ENCODE data around the gene FFAR3. TPM values are rescaled to one million over a fixed set of nuclear protein-coding genes. Genes with fewer than 3 reads are reported as not detected.
"Not testable (repeated sequence)": the region's sequence is repeated elsewhere in the genome, so short reads cannot be mapped to it uniquely, and the experiment has no call there.

FFAR3 gene
- total RNA-seq, 1 donor: not detected

DNA sequence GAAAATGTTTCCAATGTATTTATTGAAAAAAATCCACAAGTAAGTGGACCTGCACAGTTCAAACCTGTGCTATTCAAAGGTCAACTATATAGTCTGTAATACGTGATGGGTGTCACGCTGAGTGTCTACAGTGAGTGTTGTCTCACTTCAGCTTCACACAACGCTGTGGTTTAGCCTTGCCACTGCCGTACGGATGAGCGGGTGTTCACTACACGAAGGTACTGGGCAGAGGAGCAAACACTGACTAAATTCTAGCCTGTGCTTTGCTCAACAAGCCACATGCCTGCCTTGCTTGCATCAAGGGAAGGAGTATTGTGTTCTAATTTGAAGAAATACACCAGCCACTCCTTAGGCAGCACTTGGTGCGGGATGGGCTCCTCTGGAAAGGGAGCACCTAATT, 3.4 kb upstream of the FFAR3 start:
- H3K4me3 ChIP-seq (ENCODE audit: low read depth, low read length): no peak overlapping the region
- no peak for DNase-seq (ENCODE audit: low read depth)
- TF ChIP-seq, protein P1, sequence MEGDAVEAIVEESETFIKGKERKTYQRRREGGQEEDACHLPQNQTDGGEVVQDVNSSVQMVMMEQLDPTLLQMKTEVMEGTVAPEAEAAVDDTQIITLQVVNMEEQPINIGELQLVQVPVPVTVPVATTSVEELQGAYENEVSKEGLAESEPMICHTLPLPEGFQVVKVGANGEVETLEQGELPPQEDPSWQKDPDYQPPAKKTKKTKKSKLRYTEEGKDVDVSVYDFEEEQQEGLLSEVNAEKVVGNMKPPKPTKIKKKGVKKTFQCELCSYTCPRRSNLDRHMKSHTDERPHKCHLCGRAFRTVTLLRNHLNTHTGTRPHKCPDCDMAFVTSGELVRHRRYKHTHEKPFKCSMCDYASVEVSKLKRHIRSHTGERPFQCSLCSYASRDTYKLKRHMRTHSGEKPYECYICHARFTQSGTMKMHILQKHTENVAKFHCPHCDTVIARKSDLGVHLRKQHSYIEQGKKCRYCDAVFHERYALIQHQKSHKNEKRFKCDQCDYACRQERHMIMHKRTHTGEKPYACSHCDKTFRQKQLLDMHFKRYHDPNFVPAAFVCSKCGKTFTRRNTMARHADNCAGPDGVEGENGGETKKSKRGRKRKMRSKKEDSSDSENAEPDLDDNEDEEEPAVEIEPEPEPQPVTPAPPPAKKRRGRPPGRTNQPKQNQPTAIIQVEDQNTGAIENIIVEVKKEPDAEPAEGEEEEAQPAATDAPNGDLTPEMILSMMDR (IDR thresholded peaks at IDR 0.05; ENCODE audit: insufficient read depth, low read depth, low read length): no peak

DNA sequence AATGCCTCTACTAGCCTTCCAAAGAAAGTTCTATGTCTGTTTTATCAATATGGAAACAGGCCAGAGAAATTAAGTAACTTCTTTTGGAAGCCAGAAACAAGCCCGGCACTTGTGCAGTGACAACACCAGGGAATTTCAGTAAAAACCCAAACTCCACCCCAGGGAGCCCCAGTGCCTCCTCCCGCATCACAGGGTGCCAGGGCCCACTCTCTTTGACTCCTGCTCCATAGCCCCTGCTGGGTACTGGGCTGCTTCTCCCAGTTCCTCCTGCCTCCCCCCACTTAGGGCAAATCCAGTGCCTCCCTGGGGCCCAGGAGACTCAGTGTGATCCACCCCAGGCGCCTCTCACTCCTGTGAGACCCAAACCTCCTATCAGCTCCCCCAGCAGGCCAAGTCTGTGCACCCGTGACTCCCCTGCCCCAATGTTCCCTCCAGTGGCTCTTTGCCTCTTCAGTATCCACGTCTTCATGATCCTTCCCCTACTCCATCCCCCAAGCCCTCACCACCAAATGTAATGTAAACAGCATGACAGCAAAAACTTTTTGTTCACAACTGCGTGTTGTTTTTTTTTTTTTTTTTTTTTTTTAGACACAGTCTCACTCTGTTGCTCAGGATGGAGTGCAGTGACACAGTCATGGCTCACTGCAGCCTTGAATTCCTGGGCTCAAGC, 2.3 kb upstream of the FFAR3 start:
- TF ChIP-seq, protein P1 (IDR thresholded peaks at IDR 0.05; ENCODE audit: insufficient read depth, low read depth, low read length): no peak
- no peak overlapping the region for H3K4me3 ChIP-seq (ENCODE audit: low read depth, low read length)
- no peak for DNase-seq (ENCODE audit: low read depth)

DNA sequence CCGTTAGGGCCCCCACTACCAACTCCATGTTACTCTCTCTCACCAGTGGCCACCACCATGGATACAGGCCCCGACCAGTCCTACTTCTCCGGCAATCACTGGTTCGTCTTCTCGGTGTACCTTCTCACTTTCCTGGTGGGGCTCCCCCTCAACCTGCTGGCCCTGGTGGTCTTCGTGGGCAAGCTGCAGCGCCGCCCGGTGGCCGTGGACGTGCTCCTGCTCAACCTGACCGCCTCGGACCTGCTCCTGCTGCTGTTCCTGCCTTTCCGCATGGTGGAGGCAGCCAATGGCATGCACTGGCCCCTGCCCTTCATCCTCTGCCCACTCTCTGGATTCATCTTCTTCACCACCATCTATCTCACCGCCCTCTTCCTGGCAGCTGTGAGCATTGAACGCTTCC, 574 bp downstream of the FFAR3 start:
- DNase-seq (ENCODE audit: low read depth); H3K4me3 ChIP-seq (ENCODE audit: low read depth, low read length): not testable (repeated sequence)

DNA sequence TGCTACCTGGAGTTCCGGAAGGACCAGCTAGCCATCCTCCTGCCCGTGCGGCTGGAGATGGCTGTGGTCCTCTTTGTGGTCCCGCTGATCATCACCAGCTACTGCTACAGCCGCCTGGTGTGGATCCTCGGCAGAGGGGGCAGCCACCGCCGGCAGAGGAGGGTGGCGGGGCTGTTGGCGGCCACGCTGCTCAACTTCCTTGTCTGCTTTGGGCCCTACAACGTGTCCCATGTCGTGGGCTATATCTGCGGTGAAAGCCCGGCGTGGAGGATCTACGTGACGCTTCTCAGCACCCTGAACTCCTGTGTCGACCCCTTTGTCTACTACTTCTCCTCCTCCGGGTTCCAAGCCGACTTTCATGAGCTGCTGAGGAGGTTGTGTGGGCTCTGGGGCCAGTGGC, 1.1 kb downstream of the FFAR3 start:
- not testable (repeated sequence) for H3K4me3 ChIP-seq (ENCODE audit: low read depth, low read length); DNase-seq (ENCODE audit: low read depth)

DNA sequence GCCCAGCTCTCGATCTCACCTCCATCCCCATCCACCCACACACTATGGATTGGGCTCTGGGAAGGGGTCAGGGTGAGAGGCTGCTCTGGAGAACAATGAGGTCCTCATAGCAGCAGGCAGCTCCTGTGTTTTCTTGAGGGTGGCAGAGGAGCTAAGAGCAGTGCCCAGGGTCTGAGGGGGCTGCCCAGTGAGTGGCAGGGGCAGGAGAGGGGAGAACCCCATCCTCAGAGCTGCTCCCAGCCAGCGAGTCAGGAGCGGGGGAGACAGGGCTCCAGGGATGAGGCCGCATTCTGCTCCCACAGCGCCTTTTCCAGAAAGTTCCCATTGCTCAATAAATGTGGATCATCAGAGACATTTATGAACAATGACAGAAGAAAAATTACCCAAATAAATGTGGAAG, 1.8 kb downstream of the FFAR3 start:
- DNase-seq (ENCODE audit: low read depth); H3K4me3 ChIP-seq (ENCODE audit: low read depth, low read length): not testable (repeated sequence)

DNA sequence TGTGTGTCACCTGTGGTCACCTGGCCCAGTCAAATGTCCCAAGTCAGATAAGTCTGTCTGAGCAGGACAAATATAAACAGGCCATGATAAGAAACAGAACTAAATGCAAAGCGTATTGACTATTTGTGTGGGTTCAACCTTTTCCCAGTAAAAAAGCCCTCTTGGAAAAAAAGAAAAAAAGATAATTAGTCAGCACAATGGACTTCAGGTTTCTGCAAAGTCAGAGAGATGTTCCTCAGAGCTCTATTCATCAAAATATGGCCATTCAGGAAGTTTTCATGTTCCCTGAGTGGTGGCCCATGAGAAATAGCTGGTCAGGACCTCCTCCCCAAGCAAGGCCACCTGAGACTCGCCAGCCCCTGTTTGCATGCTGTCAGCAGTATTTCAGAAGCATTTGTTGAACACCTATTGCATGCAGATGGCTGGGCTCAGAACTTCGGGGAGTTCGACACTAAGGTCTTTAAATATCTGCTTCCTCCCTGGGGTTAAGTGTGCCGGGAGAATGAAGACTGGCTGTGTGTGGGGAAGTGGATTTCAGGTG, 2.7 kb downstream of the FFAR3 start:
- DNase-seq (ENCODE audit: low read depth): no peak
- no peak overlapping the region for H3K4me3 ChIP-seq (ENCODE audit: low read depth, low read length)
- TF ChIP-seq, protein P1 (IDR thresholded peaks at IDR 0.05; ENCODE audit: insufficient read depth, low read depth, low read length): no peak

DNA sequence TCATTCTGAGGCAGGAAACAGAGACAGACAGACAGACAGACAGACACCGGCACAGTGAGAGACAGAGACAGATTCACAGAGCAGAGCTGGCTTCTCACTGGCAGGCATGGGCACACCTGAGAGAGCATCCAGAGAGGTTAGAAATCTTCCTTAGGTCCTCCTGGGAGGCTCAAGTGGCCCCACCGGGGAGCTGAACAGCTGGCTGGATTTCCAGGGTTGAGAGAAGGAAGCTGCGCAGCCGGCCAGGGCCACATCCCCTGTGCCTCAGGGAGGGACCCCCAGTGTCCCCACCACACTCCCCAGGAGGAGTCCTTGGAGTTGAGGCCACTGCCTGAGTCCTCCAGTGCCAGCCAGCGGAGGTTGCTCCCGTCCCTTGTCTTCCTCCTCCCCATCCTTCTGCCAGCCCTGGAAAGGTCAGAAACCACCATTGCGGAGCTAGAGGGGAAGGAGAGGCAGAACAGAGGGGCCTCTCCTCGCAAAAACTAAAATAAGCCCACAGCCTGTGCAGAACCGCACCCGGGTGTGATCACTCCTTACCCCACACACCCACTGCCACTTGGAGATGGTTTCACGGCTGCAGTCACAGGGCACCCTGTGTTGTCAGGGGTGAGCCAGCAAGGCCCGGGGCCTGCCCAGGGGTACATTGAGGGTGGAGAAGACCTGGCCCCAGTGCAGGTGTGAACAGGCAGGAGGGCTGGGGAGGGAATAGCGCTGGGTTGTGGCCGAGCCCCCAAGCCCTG, 4.2 kb downstream of the FFAR3 start:
- H3K4me3 ChIP-seq (ENCODE audit: low read depth, low read length): no peak overlapping the region
- TF ChIP-seq, protein P1 (IDR thresholded peaks at IDR 0.05; ENCODE audit: insufficient read depth, low read depth, low read length): no peak
- DNase-seq (ENCODE audit: low read depth): no peak

DNA sequence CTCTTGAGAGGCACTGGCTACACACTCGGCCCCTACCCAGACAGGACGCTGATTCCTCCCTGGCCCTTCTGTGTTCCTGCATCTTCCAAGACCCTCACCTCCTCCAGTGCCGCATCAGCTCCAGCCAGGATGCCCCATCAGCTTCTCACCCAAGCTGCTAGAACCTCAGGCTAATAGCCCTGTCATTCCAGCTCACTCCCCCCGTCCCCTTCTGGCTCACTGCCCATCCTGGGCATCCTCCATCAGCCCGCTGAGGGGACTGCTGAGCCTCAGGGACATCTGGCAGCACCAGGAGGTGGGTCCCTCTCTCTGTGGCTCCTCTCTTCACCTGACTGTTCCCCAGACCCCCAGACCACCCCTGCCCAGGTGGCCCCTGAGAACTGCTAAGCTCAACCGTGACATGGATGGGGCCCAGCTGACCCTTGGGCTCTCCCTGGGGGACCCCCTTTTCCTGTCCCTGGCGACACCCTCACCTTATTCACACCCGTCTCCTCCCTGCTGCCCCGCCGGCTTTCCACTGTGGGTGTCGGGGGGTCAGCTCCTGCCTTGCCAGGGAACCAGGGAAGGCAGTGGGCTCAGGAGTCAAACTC, 4.8 kb downstream of the FFAR3 start:
- no peak overlapping the region for H3K4me3 ChIP-seq (ENCODE audit: low read depth, low read length)
- TF ChIP-seq, protein P1 (IDR thresholded peaks at IDR 0.05; ENCODE audit: insufficient read depth, low read depth, low read length): no peak
- no peak for DNase-seq (ENCODE audit: low read depth)

Measured in fibroblast of villous mesenchyme (primary cell).